NCI-H2171 treated with DMSO at 0.1 percent for 48 hours (cell line): ENCODE measurements around the gene NOTCH4.

Experiments used
- DNase-seq: peaks from one replicate; lab custom pipeline; 2025; lab: John Stamatoyannopoulos, UW

Gene NOTCH4

DNA sequence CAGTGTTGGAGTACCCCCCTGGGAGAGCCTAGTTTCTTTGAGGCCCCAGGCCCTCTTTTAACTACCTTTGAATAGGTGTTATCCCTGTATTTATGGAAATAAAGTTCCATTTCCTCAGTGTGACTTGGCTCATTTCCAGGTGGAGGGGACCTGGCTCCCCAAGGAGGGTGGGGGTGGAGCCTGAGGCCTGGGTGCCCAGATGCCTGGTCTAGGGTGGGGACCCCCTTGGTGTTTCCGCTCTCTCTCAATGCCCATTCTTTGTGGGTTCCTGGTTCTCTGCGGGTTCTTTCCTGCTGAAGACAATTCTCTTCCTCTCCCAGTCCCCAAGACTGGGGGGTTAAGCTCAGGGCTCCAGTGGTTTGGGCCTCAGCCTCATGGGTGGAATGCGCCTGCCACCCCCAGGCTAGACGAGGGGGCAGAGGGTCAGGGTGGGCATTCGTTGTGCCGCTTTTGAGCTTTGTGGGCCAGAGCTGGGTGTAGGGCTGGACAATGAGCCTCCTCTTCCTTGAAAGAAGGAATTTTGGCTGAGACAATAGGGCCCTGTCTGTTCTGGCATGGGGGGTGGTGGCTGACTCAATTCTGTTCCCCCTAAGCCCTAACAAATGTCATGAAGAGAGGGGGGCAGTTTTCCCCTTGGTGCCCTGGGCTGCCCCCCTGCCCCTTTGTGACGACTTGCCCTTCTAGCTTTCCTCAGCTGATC, 60.2 kb downstream of the NOTCH4 start:
- no peak for DNase-seq

GRCh38 chr6:32158052-32158451, 65.8 kb downstream of the NOTCH4 start:
- DNase-seq: no peak

- no peak for DNase-seq
Observed at GRCh38 chr6:32156891-32157290, 67.0 kb downstream of the NOTCH4 start.

DNA sequence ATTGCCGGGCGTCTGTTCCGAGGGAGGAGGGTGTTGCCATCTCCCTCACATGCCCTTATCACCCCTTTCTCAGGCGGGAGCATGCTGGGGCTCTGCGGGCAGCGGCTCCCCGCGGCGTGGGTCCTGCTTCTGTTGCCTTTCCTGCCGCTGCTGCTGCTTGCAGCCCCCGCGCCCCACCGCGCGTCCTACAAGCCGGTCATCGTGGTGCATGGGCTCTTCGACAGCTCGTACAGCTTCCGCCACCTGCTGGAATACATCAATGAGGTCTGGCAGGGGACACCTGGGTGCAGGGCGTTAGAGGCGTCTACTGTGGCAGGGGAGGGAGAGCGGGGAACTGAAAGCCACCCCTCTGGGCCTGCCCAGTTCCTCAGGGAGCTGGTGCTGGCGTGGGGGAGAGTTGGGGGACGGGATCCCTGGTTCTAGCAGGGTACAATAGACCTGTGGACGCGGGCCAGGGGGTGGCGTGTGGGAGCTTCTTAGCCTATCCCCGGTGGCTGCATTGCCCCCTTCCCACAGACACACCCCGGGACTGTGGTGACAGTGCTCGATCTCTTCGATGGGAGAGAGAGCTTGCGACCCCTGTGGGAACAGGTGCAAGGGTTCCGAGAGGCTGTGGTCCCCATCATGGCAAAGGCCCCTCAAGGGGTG, 69.2 kb downstream of the NOTCH4 start:
- peak; percentile 69 for DNase-seq

- peak; percentile 94 for DNase-seq
Observed at GRCh38 chr6:32153564-32154513, 70.0 kb downstream of the NOTCH4 start, which contains the start of gene PPT2. Gene PPT2, plus strand, starts transcription at chr6:32154141. Its CDS starts 454 bp downstream, at chr6:32154595.

- DNase-seq: no peak
Observed at GRCh38 chr6:32152769-32153563, 70.9 kb downstream of the NOTCH4 start.

GRCh38 chr6:32151863-32152768, 71.8 kb downstream of the NOTCH4 start, which contains the start of gene PRRT1:
Gene PRRT1, minus strand, starts transcription at chr6:32151939. Its CDS starts 112 bp downstream, at chr6:32151827.
- no peak for DNase-seq

DNA sequence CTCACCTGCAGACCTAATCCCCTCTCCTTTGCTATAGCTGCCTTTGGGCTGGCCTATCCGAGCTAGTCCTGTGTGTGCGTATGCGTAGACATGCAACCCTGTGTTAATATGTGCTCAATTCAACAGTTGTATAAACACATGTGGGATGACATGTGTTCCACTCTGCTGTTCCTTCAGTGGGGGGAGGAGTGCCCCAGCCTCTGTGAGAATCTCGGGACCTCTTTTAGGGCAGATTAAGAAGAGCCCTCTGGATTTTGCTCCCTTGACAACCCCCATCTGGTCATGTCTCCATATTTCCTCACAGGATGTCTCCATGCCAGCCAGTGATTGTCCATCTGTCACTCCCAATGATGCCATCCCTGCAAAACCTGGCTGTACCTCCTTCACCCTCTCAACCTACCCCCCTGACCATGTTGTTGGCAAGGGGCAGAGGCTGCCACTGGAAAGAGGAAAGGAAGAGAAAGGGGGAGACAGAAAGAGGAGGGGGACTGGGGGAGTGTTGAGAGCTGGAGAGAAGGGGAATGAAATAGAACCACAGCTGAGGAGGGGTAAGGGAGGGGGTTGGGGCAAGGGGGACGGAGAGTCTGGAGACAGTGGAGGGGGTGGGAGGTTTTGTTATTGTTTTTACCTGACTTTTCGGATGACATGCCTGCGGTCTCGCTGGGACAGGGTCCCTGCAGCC, 72.5 kb downstream of the NOTCH4 start:
- DNase-seq: peak; percentile 60

DNA sequence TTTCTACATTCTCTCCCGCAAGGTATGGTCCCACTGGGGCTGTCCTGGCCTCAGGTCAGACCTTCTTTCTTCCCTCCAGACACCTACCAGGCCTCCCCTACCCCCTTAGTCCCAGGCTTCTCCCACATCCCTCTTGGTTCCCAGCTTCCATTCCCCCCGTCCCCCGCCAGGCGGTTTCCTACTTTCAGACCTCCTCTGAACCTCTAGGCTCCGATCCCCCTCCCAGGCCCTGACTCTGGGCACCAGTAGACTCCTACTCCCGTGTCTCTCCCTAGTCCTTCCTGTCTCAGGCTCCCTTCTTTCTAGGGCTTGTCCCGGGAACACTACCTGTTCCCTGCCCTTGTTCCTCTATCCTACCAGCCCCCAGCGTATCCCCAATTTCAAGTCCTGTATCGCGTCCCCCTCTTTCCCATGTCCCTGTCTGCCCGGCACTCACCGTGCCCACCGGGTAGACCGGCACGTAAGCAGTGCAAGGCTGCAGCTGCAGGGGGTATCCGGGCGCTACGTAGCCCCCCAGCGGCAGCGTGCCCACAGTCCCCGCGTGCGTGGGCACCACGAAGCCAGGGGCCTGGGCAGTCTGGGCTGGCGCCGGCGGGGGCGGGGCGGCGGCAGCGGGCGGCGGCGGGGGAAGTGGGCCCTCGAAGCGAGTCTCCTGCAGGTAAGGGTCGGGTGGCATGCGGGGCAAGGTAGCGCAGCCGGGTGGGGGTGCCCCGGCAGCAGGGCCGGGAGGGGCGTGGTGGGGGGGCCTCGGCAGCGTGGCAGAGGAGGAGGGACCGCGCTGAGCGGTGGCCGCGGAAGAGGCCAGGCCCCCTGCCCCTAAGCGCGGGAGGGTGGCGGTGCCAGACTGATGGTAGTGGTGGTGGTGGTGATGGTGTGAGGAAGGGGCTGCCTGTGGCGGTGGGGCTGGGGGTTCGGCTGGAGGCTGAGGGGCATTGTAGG, 73.7 kb downstream of the NOTCH4 start:
- DNase-seq: no peak

GRCh38 chr6:32149092-32149755, 74.6 kb downstream of the NOTCH4 start:
- no peak for DNase-seq

GRCh38 chr6:32148289-32149091, 75.4 kb downstream of the NOTCH4 start:
- no peak for DNase-seq

- no peak for DNase-seq
Observed at GRCh38 chr6:32147401-32148132, 76.3 kb downstream of the NOTCH4 start.

DNA sequence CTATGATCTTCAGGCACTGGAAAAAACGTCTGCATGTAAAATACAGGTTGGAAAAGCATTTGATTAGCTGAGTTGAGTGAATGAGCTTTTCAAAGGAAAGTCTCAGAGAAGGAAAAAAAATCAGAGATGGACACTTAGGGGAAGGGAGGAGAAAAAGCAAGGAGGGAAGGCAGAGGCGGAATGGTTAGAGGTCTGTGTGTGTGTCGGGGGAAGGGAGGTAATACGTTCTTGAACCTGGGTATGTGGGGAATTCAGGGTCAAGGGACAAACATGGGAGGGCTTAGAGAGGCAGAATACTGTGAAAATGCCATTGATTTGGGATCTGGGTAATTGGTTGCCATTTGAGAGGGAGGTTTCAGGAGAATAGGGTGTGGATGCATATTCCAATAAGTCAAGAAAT, 77.2 kb downstream of the NOTCH4 start:
- DNase-seq: no peak

- DNase-seq: no peak
Observed at GRCh38 chr6:32146287-32146686, 77.6 kb downstream of the NOTCH4 start.
